Transverse colon (tissue), 4 donors: Measurements from ENCODE around the gene MYO7A.

Experiments used
- POLR2A ChIP-seq: fragments of 450-650 bp; IDR thresholded peaks from one replicate; pipeline ENCODE4 v1.6.1; 2016; ENCODE audit warnings: antibody characterized with exemption, mild to moderate bottlenecking, moderate library complexity
- POLR2AphosphoS5 ChIP-seq, 3 donors: sonication (generic); formaldehyde crosslinking; IDR thresholded peaks; one replicate each; pipeline ENCODE4 v1.6.1; 2016; ENCODE audit warnings: antibody characterized with exemption in 3 of 3
- TF ChIP-seq, protein P1 (sequence below), 5 experiments: fragments of 200-600 bp in 3 of 5; fragments of 450-650 bp in 2 of 5; sonication (generic) in 3 of 5; IDR thresholded peaks; 1 replicate in 2 of 5; 2 replicates in 3 of 5; pipeline ENCODE4 v1.5.1; 2016 to 2017; ENCODE audit warnings: antibody characterized with exemption in 5 of 5, inconsistent platforms in 3 of 5, mild to moderate bottlenecking in 2 of 5, moderate library complexity in 1 of 5

DNA sequence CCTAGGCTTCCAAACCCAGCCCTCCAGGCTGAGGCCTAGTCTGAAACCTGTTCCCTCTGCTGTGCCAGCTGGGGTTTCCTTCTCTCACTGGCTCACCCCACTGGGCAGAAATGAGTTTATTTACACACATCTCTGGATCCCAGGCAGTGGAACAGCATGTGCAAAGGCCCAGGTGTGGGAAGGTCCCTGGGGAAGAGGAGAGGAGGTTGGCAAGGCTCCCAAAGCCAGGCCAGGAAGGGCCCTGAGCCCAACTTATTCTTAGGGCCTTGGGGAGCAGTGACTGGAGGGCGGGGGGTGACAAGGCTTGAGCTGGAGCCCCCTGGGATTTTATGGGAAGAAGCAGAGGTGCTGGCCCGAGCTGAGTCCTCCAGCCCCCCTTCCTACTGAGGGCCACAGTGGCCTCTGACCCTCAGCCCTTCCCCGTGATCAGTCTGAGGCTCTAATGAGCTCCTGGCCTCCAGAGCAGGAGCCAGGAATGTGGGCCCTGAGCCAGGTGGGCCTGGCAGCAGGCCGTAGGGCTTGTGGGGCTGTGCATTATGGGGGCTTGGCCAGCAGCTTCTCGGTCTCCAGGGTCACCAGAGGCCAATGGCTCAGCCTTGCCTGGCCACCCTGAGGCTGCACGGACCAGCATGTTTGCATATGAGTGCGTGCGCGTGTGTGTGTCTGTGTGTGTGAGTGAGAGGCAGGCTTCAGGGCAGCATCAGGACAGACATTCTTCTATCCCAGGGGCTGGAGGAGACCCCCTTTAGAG is 2.9 kb downstream of the MYO7A start:
- TF ChIP-seq POLR2A (no peak), POLR2AphosphoS5 (IDR thresholded peaks at IDR 0.05) (no peak)
- TF ChIP-seq, protein P1, sequence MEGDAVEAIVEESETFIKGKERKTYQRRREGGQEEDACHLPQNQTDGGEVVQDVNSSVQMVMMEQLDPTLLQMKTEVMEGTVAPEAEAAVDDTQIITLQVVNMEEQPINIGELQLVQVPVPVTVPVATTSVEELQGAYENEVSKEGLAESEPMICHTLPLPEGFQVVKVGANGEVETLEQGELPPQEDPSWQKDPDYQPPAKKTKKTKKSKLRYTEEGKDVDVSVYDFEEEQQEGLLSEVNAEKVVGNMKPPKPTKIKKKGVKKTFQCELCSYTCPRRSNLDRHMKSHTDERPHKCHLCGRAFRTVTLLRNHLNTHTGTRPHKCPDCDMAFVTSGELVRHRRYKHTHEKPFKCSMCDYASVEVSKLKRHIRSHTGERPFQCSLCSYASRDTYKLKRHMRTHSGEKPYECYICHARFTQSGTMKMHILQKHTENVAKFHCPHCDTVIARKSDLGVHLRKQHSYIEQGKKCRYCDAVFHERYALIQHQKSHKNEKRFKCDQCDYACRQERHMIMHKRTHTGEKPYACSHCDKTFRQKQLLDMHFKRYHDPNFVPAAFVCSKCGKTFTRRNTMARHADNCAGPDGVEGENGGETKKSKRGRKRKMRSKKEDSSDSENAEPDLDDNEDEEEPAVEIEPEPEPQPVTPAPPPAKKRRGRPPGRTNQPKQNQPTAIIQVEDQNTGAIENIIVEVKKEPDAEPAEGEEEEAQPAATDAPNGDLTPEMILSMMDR (IDR thresholded peaks at IDR 0.05): no peak
